HepG2 (cell line): Measurements from ENCODE around the gene OST4. TPM values are rescaled to one million over a fixed set of nuclear protein-coding genes. Genes with fewer than 3 reads are reported as not detected.
A peak's percentile ranks its signal among the peaks of the same experiment; 100 is the strongest.

ENCODE experiments used
- ARNT2 ChIP-seq: sonication (generic); formaldehyde crosslinking; IDR thresholded peaks from 2 replicates; pipeline ENCODE4 v1.8.0; 2022; ENCODE audit warnings: mild to moderate bottlenecking, low read depth, missing genetic modification reagents, moderate library complexity
- ATF4 ChIP-seq, 2 experiments: fragments of 450-650 bp in 1 of 2; sonication (generic) in 1 of 2; formaldehyde crosslinking; IDR thresholded peaks; 2 replicates each; pipeline versions ENCODE4 v1.5.0 to v1.8.0; 2020 to 2022; ENCODE audit warnings: mild to moderate bottlenecking in 1 of 2, missing genetic modification reagents in 1 of 2
- BRD4 ChIP-seq: sonication (generic); formaldehyde crosslinking; IDR thresholded peaks from 2 replicates; pipeline ENCODE4 v1.4.0; 2020; ENCODE audit warnings: missing genetic modification reagents
- ESRRA ChIP-seq: sonication (generic); formaldehyde crosslinking; IDR thresholded peaks from 2 replicates; pipeline ENCODE4 v1.5.1; 2020; ENCODE audit warnings: mild to moderate bottlenecking, low read depth, missing genetic modification reagents
- FOXA3 ChIP-seq: IDR thresholded peaks from 2 replicates; pipeline ENCODE4 v1.6.1; 2016; ENCODE audit warnings: missing genetic modification reagents, missing compliant biosample characterization
- FOXK1 ChIP-seq: sonication (generic); formaldehyde crosslinking; IDR thresholded peaks from 2 replicates; pipeline ENCODE4 v1.4.0; 2020; ENCODE audit warnings: low read depth, missing genetic modification reagents, borderline replicate concordance
- HNF4A ChIP-seq: sonication (generic); formaldehyde crosslinking; IDR thresholded peaks from 2 replicates; pipeline ENCODE4 v1.4.0; 2020; ENCODE audit warnings: missing genetic modification reagents
- IRF9 ChIP-seq: sonication (generic); formaldehyde crosslinking; IDR thresholded peaks from 2 replicates; pipeline ENCODE4 v1.8.0; 2022; ENCODE audit warnings: missing genetic modification reagents, mild to moderate bottlenecking, borderline replicate concordance
- ISL2 ChIP-seq: sonication (generic); formaldehyde crosslinking; IDR thresholded peaks from 2 replicates; pipeline ENCODE4 v1.5.0; 2020; ENCODE audit warnings: missing genetic modification reagents
- ISX ChIP-seq: sonication (generic); formaldehyde crosslinking; conservative IDR thresholded peaks from 2 replicates; pipeline ENCODE4 v1.5.0; 2020; ENCODE audit warnings: missing genetic modification reagents
- MED1 ChIP-seq: sonication (generic); formaldehyde crosslinking; IDR thresholded peaks from 2 replicates; pipeline ENCODE4 v1.4.0; 2020; ENCODE audit warnings: missing genetic modification reagents
- MLLT10 ChIP-seq: sonication (generic); formaldehyde crosslinking; IDR thresholded peaks from 2 replicates; pipeline ENCODE4 v1.4.0; 2020; ENCODE audit warnings: missing genetic modification reagents
- MXD4 ChIP-seq: IDR thresholded peaks from 2 replicates; pipeline ENCODE4 v1.6.1; 2016; ENCODE audit warnings: mild to moderate bottlenecking, missing biosample characterization, missing genetic modification reagents
- NAIF1 ChIP-seq: sonication (generic); formaldehyde crosslinking; IDR thresholded peaks from 2 replicates; pipeline ENCODE4 v1.5.0; 2020; ENCODE audit warnings: mild to moderate bottlenecking, missing genetic modification reagents, borderline replicate concordance
- NCOA2 ChIP-seq: sonication (generic); formaldehyde crosslinking; IDR thresholded peaks from 2 replicates; pipeline ENCODE4 v1.8.0; 2022; ENCODE audit warnings: inconsistent platforms
- NKX3-1 ChIP-seq: sonication (generic); formaldehyde crosslinking; IDR thresholded peaks from 2 replicates; pipeline ENCODE4 v1.5.0; 2020; ENCODE audit warnings: missing genetic modification reagents
- PRMT3 ChIP-seq: sonication (generic); formaldehyde crosslinking; IDR thresholded peaks from 2 replicates; pipeline ENCODE4 v1.8.1; 2022; ENCODE audit warnings: low read depth, mild to moderate bottlenecking, moderate library complexity, missing genetic modification reagents, borderline replicate concordance
- PTBP1 ChIP-seq: fragments of 200-400 bp; formaldehyde crosslinking; IDR thresholded peaks from 2 replicates; pipeline ENCODE4 v1.6.1; 2018; ENCODE audit warnings: low read length, low read depth; ENCODE audit not compliant: poor library complexity, severe bottlenecking
- RARG ChIP-seq: sonication (generic); formaldehyde crosslinking; IDR thresholded peaks from 2 replicates; pipeline ENCODE4 v1.4.0; 2020; ENCODE audit warnings: low read depth, mild to moderate bottlenecking, missing genetic modification reagents
- RBM39 ChIP-seq: fragments of 200-400 bp; formaldehyde crosslinking; IDR thresholded peaks from one replicate; pipeline ENCODE4 v1.6.1; 2018; ENCODE audit warnings: antibody characterized with exemption, mild to moderate bottlenecking, low read depth, low read length; ENCODE audit not compliant: poor library complexity, severe bottlenecking
- SALL2 ChIP-seq: sonication (generic); formaldehyde crosslinking; IDR thresholded peaks from 2 replicates; pipeline ENCODE4 v1.8.1; 2023; ENCODE audit warnings: mild to moderate bottlenecking, missing genetic modification reagents, inconsistent platforms
- ZC3H13 ChIP-seq: sonication (generic); formaldehyde crosslinking; IDR thresholded peaks from 2 replicates; pipeline ENCODE4 v1.8.1; 2023; ENCODE audit warnings: mild to moderate bottlenecking, missing genetic modification reagents, moderate library complexity
- ZFY ChIP-seq: sonication (generic); formaldehyde crosslinking; IDR thresholded peaks from 2 replicates; pipeline ENCODE4 v1.4.0; 2020; ENCODE audit warnings: missing genetic modification reagents
- ZNF234 ChIP-seq: sonication (generic); formaldehyde crosslinking; conservative IDR thresholded peaks from 2 replicates; pipeline ENCODE4 v1.5.1; 2020; ENCODE audit warnings: mild to moderate bottlenecking, missing genetic modification reagents
- ZNF264 ChIP-seq: sonication (generic); formaldehyde crosslinking; IDR thresholded peaks from 2 replicates; pipeline ENCODE4 v1.4.0; 2020; ENCODE audit warnings: missing genetic modification reagents
- ZNF329 ChIP-seq: sonication (generic); formaldehyde crosslinking; IDR thresholded peaks from 2 replicates; pipeline ENCODE4 v1.9.0; 2021; ENCODE audit warnings: low read depth, mild to moderate bottlenecking, missing genetic modification reagents
- ZNF33B ChIP-seq: sonication (generic); formaldehyde crosslinking; IDR thresholded peaks from 2 replicates; pipeline ENCODE4 v1.5.1; 2020; ENCODE audit warnings: mild to moderate bottlenecking, missing genetic modification reagents
- ZNF747 ChIP-seq: sonication (generic); formaldehyde crosslinking; IDR thresholded peaks from 2 replicates; pipeline ENCODE4 v1.8.1; 2023; ENCODE audit warnings: missing genetic modification reagents, mild to moderate bottlenecking, borderline replicate concordance
- ZNF768 ChIP-seq: sonication (generic); formaldehyde crosslinking; IDR thresholded peaks from 2 replicates; pipeline ENCODE4 v1.4.0; 2020; ENCODE audit warnings: missing genetic modification reagents
- ZNF891 ChIP-seq: sonication (generic); formaldehyde crosslinking; IDR thresholded peaks from 2 replicates; pipeline ENCODE4 v1.5.0; 2020; ENCODE audit warnings: mild to moderate bottlenecking, missing genetic modification reagents
- polyA plus RNA-seq, 8 experiments: library from polyadenylated mRNA; depleted of rRNA in 3 of 8; stranded (reverse) in 7 of 8; unstranded in 1 of 8; fragments of >200 nt; fragmentation: Illumina TruSeq in 4 of 8; extraction: Trizol in 4 of 8; gene quantifications; 2 replicates each; pipeline versions ENCODE4 v1.2.1 to v1.2.3, GENCODE V29; 2011 to 2016; ENCODE audit warnings: low read depth in 4 of 8, missing spikeins in 1 of 8, mixed read lengths in 1 of 8; ENCODE audit not compliant: insufficient read depth in 1 of 8
- total RNA-seq, 5 experiments: library from RNA; depleted of rRNA; stranded (reverse); fragments of >200 nt; fragmentation: Illumina TruSeq; extraction: Trizol; gene quantifications; 2 replicates each; pipeline ENCODE4 v1.2.3, GENCODE V29; 2016; ENCODE audit warnings: low read depth in 1 of 5

OST4 gene
- total and polyA plus RNA-seq, 2 of the 13 experiments (the other 11 are each of a cell fraction or from before 2014, with no cell fraction given): 498 to 584 TPM

GRCh38 chr2:27049422-27050280 is 21.8 kb downstream of the OST4 start (continued):
- TF ChIP-seq ZNF264 (CRISPR knock-in tag) (0 out of 2 replicates have a peak, but pooled peaks have one; percentile 38), ZC3H13 (CRISPR knock-in tag) (peak; percentile 83; the same call in 1 of the 2 replicates), BRD4 (CRISPR knock-in tag) (peak; percentile 69; the same call in 1 of the 2 replicates), RARG (CRISPR knock-in tag) (no peak), ARNT2 (no peak; the same call in 1 of the 2 replicates), HNF4A (CRISPR knock-in tag) (no peak), ZNF329 (CRISPR knock-in tag) (peak; percentile 17; the same call in 1 of the 2 replicates), MED1 (CRISPR knock-in tag) (0 out of 2 replicates have a peak, but pooled peaks have one; percentile 8), ISX (CRISPR knock-in tag) (no peak), RBM39 (peak; percentile 84), NCOA2 (0 out of 2 replicates have a peak, but pooled peaks have one; percentile 10), ATF4 (CRISPR knock-in tag; IDR thresholded peaks at IDR 0.05) (peak in 1 of 2 experiments; percentile 65; a peak in 1 of 4 replicates), MLLT10 (CRISPR knock-in tag) (no peak), ZNF33B (peak; percentile 91; the same call in 1 of the 2 replicates), IRF9 (CRISPR knock-in tag) (0 out of 2 replicates have a peak, but pooled peaks have one; percentile 80), FOXK1 (0 out of 2 replicates have a peak, but pooled peaks have one; percentile 17), MXD4 (CRISPR knock-in tag) (peak; percentile 6; the same call in 1 of the 2 replicates), ZNF891 (CRISPR knock-in tag) (peak; percentile 48; the same call in 1 of the 2 replicates), SALL2 (CRISPR knock-in tag) (no peak), PTBP1 (peak; percentile 87), ZNF234 (0 out of 2 replicates have a peak, but pooled peaks have one; percentile 22), ISL2 (CRISPR knock-in tag) (no peak; the same call in 1 of the 2 replicates), NAIF1 (CRISPR knock-in tag) (no peak), ZFY (CRISPR knock-in tag) (peak; percentile 89; the same call in 1 of the 2 replicates), ZNF747 (peak; percentile 0; the same call in 1 of the 2 replicates), ZNF768 (peak; percentile 66), FOXA3 (CRISPR knock-in tag) (peak; percentile 35), NKX3-1 (CRISPR knock-in tag) (peak; percentile 86; the same call in 1 of the 2 replicates), ESRRA (CRISPR knock-in tag) (no peak), PRMT3 (no peak)
